HG03439 (cell line): ENCODE results near the gene IGFLR1.
"Not testable (repeated sequence)": the region's sequence is repeated elsewhere in the genome, so short reads cannot be mapped to it uniquely, and the experiment has no call there.

Source experiments
- ATAC-seq: cut with Tn5 transposase; IDR thresholded peaks from one replicate; pipeline ENCODE4 v1.9.1; 2021; ENCODE audit warnings: mild to moderate bottlenecking, moderate library complexity; ENCODE audit not compliant: unreplicated experiment

The IGFLR1 gene

DNA sequence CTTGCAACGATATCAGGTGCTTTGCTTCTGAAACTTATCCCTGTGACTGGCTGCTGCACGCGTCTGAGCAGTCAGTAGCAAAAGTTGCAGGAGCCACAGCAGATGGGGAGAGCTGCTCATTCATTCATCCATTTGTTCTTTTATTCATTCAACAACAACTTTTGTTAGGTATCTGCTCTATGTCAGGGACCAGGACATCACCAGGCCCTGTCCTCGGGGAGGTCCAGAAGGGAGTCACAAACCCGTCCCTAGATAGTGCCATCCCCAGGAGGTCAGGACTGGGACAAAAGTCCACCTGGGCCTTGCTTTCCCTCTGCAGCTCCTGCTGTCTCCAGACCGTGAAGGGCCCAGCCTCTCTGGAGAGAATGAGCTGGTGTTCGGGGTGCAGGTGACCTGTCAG is 35.7 kb upstream of the IGFLR1 start:
- ATAC-seq, result no peak

DNA sequence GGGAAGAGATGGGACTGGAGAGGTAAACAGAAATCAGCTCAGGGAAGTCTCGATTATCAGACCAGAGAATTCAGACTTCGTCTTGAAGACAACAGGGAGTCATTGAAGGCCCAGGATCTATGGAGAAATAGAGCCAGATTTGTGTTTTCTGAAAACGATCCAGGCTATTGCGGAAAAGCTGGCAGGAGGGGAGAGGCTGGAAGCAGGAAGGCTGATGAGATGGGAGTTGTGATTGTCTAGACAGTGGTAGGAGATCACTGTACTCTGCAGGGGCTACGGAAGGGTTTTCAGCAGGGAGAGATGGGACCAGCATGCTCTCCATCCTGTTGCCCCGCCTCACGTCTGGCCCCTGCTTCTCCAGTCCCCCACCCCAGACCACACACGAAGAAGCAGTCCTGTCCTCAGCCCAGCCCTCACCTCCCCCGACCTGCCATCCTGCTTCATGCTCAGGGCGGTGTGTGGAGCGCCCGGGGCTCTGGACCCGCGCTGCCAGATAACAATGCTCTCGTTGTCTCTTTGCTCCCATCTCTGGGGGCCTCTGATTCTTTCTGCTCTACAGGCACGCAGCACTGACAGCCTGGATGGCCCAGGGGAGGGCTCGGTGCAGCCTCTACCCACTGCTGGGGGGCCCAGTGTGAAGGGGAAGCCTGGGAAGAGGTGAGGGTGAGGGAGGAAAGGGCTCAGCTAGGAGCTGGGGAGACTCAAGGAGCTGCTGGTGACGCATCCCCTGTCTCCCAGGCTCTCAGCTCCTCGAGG is 35.0 kb upstream of the IGFLR1 start:
- ATAC-seq, result no peak

DNA sequence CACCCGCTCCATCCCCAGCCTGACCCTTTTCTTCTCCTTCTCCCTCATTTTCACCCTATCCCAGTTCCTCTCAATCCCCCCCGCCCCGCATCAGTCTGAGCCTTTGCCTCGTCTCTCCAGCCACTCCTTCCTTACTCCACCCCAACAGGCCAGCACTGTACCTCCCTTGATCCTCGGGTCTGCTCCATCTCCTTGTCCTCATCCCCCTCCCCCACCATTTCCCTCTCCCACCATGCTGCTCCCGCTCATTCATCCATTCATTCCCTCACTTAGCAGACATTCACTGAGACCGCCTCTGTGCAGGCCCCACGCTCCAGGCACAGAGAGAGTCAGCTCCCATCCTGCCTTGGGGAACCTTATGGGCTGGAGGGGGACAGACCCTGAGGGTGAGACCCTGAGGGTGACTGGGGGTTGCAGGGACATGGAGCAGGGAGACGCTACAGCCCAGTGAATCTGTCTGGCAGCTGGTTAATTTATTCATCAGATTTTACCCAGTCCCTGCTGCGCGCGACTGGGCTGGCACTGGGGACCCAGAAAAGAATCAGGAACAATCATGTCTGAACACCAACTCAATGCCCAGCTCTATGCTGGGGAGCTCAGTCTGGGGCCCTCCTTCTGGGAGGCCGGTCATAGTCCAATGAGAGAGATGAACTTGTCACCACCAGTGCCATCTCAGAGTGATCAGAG is 34.0 kb upstream of the IGFLR1 start:
- ATAC-seq, result no peak

DNA sequence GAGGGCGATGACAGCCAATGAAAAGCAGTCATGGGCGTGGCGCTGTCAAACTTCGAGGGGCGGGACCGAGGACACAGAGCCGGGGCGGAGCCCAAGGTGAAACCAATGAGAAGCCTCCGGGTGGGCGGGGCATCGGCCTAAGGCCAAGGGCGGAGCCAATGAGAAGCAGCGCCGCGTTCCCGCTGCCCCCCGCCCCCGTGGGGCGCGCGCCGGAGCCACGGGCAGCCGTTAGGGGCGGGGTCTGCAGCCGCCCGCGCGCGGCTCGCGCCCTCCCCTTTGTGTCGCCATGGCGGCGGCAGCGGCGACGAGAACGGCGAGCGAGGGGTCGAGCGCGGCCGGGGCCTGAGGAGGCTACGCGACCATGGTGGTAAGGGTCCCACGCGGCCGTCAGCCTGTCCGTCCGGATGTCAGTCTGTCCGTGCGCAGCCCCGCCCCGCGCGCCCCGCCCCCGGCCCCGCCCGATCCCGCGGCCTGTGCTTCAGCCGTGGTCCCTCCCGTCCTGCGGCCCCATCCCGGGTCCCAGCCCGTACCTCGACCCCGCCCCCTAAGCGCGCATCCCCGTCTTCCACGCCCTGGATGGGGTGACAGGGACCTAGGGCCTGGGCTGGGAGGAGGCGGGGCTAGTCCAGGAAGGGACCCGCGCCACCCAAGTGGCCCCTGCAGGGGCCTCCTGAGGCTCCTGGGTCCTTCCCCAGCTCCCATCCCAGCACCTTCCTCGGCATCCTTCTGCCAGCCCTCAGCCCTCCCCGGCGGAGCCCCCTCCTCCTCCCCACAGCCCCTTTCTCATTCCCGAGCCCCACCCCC is 33.2 kb upstream of the IGFLR1 start, which contains the start of gene ARHGAP33:
ARHGAP33 (plus strand) TSS at position 267 of the 804 bp plus-strand sequence; CDS start at position 362, 95 bp downstream.
- peak; percentile 95 for ATAC-seq

DNA sequence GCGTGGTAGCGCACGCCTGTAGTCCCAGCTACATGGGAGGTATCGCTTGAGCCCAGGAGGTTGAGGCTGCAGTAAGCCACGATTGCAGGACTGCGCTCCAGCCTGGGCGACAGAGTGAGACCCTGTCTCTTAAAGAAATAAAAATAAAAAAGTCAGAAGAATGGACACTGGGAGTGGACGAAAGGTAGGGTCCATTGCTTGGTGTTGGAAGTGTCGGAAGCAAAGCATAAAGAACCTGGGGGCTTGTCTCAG is 32.7 kb upstream of the IGFLR1 start:
- no peak for ATAC-seq

DNA sequence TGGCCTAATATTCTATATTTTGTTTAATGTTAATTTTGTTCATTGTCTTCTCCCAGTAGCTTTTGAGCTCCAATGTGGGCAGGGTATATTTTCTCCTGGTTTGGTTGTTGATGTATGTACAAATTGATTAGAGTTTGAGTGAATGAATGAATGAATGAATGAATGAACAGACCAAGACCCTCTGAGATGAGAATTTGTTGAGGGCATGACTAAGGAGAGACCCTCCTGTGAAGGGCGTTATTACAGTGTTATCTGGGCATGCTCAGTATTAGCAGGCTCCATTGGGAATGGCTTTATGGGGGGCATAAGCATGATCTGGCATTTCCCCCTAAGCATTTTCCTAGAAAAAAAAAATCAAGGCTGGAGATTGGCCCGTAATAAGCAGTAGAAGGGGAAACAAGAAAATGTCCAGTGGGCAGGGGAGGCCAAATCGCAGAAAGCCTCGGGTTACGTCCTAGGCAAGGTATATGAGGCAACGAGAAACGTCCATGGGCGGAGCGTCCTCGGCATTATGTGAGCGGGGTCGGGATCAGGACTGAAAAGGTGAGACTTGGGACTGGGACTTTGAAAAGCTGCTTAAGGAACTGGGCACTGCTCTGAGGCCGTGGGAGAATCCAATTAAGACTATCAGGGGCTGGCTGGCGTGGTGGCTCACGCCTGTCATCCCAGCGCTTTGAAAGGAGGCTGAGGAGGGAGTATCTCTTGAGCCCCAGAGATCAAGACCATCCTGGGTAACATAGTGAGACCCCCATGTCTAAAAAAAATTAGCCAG is 32.2 kb upstream of the IGFLR1 start:
- ATAC-seq, result no peak

DNA sequence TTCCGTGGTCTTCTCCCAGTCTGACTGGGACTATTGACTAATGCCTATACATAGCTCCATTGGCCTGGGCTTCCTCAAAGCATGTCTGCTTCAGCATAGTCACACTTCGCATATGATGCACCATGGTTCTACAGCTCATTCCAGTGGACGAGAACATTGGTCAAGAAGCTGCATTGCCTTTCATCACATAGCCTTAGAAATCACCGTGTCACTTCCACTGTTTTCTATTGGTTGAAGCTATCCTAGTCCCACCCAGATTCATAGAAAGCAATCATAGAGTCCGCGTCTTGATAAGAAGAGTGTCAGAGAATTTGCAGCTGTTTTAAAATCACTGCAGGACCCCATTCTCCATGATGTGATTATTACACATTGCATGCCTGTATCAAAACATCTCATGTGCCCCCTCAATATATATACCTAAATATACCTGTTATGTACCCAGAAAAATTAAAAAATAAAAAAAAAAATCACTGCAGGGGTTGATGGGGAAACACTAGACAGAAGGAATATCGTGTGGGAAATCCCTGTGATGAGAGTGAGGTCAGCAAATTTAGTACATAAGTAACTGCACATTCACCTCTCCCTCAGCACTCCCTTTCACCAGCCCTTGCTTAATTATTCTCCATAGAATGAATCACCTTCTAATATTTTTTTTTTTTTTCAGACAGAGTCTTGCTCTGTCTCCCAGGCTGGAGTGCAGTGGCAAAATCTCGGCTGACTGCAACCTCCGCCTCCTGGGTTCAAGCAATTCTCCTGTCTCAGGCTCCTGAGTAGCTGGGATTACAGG is 31.0 kb upstream of the IGFLR1 start:
- no peak for ATAC-seq

DNA sequence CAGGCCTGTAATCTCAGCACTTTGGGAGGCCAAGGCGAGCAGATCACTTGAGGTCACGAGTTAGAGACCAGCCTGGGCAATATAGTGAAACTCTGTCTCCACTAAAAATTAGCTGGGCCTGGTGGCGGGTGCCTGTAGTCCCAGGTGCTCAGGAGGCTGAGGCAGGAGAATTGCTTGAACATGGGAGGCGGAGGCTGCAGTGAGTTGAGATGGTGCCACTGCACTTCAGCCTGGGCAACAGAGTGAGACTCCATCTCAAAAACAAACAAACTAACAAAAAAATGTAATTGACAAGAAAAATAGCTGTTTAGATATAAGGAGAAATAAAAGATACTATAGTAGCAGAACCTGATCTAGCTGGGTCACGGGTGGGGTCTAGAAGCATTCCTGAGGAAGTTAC is 30.1 kb upstream of the IGFLR1 start:
- ATAC-seq, result not testable (repeated sequence)

DNA sequence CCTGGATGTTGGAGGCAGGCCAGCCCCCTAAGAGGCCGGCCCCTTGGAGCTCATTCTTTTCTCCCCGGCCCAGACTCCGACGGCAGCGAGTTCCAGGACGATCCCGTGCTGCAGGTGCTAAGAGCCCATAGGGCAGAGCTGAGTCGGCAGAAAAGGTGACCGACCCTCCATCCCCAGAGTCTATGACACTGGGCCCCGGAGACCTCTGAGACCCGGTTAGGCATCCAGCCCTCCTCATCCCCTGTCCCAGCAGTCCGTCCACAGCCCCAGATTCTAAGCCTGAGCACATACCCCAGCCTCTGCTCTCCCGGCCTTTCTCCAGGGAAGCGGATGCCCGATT is 25.8 kb upstream of the IGFLR1 start:
- no peak for ATAC-seq

DNA sequence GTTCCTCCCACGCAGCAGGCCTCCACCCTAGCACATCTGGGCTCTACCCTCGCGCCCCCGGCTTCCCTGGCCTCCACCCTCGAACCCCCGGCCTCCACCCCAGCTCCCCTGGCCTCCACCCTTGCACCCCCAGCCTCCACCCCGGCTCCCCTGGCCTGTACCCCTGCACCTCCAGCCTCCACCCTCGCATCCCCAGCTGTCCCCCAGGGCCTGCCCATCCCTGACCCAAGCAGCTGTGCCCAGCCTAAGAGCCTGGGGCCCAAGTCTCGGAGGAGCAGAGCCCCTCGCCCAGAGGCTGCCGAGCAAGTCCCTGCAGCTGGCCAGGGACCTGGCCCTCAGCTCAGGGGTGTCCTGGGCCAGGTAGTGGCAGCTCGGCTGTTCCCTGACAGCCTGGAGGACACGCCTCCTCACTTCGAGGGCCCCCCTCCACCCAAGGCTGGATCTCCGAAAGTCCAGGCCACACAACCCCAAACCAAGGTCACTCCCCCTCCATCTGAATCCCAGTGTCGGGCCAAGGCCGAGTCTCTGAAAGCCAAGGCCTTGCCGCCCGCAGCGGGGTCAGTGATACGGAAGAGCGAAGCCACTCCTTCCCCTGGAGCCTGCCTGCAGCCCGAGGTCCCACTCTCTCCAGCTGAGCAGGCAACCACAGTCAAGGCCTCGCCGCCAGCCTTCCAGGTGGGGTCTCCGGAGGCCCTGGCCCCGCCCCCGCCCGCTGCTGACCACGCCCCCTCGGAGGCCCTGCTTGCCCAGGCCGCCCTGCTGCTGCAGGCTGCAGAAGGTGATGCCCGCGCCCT is 25.2 kb upstream of the IGFLR1 start:
- no peak for ATAC-seq

DNA sequence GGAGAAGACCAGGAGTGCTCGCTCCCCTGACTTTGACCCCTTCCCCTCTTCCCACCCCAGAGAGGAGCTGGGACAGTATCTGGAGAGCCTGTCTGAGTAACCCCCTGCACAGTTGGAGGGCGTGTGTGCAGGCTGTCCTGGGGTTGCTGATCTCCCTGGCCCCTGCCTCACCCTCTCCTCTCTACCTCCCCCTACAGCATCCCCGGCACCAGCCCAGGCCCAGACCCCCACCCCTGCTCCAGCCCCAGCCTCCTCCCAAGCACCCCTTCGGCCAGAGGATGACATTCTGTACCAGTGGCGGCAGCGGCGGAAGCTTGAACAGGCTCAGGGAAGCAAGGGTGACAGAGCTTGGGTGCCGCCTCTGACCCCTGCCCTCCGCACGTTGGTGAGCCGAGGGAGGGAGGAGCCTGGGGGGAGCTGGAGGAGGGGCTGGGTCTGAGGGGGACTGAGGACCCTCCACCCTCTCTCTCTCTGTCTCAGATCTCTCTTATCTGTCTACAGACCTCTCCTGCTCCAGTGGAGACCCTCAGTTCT is 24.4 kb upstream of the IGFLR1 start:
- no peak for ATAC-seq

DNA sequence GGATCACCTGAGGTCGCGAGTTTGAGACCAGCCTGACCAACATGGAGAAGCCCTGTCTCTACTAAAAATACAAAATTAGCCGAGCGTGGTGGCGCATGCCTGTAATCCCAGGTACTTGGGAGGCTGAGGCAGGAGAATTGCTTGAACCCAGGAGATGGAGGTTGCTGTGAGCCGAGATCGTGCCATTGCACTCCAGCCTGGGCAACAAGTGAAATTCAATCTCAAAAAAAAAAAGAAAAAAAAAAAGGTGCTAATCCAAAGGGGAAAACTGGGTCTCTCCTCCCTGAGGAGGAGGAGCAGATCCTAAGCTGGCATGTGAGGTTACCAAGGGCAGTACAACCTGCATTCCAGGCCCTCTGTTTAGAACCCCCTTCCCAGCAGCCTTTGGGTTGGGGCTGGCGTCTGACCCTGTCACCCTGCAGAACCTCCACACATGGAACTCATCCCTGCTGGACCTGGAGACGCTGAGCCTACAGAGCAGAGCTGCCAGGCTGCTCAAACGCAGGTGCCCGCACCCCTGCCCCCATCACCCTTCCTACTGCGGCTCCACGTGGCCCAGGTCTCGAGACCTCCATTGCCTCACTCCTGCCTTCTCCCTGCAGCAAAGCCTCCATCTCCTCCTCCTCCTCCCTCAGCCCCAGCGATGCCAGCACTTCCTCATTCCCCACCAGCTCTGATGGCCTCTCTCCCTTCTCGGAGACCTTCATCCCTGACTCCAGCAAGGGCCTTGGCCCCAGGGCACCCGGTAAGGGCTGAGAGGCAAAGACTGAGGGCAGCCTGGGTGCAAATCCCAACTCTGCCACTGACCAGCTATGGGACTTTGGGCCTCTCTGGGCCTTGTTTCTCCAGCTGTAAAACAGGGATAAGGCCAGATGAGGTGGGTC is 22.4 kb upstream of the IGFLR1 start:
- no peak for ATAC-seq

DNA sequence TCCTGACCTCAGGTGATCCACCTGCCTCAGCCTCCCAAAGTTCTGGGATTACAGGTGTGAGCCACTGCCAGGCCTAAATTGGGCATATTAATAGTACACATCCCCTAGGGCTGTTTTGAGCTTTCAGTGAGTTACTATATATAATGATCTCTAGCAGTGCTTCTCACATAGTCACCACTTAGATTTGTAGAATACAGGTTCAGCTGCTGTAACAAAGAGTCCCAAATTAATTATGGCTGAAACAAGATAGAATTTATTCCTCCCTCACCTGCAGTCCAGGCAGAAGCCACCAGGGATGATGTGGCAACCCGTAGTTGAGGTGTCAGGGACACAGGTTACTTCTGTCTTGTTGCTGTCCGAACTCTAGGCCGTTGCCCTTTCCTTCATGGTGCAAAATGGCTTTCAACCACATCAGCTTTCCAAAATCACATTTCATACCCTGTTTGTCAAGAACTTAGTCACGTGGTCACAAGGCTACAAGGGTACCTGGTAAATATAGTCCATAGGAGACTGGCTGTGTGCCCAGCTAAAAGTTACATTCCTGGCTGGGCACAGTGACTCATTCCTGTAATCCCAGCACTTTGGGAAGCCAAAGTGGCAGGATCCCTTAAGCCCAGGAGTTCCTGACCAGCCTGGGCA is 18.6 kb upstream of the IGFLR1 start:
- no peak for ATAC-seq

DNA sequence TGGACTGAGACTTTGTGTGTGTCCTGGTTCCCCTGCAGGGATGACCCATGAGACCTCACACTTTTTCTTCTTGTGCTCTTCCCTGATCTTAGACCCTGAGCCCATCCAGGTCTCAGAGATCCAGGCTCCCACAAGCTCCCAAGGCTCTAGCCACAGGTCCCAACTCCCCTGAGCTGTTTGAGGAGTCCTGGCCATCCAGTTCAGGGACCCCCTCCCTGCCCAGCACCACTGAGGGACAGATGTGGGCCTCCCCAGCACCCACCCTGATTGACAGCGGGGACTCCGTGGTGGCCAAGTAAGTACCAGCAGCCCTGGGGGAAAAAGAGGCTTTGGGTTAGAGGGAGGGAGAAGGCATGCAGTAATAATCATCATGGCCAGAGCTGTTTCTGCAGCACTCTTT is 17.4 kb upstream of the IGFLR1 start:
- no peak for ATAC-seq

DNA sequence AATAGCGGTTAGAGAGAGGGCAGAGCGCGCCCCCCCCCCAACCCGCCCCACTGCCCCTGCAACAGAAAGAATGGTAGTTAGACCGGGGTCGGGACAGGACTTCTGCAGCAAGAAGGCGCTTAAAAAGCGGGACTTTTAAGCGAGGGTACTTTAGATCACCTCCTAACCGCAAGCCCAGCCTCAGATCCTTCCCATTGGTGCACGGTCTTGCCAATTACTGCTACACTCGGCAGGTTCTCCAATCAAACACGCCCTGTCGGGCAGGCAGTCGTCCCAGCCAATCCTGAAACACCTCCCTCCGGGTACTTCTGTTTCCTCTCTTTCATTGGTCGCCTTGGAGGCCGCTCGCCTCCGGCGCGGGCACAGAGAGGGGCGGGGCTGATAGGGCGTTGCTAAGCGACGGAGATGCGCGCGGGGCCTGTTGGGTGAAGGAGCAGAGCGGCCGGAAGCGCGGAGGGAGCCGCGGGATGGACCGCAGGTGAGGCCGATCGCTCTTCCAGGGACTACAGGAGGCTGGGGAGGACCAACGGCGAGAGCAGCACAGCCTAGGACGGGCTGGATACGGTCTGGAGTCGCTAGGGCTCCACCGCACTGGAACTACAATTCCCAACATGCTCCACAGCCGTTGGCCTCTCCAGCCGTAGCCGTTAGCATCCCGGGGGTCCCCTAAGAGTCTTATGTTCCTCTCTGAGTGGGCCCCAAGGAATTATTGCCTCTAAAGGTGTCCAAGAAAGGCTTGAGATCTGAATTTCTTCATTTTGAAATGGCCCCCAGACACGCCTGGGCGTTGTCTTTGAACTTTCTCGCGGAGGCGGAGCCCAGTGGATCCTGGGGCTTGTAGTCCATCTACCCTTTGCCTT is 15.7 kb upstream of the IGFLR1 start, which contains the start of gene PROSER3:
PROSER3 (plus strand) TSS at position 428 of the 860 bp plus-strand sequence; CDS start at position 468, 40 bp downstream.
- ATAC-seq, result peak; percentile 92

DNA sequence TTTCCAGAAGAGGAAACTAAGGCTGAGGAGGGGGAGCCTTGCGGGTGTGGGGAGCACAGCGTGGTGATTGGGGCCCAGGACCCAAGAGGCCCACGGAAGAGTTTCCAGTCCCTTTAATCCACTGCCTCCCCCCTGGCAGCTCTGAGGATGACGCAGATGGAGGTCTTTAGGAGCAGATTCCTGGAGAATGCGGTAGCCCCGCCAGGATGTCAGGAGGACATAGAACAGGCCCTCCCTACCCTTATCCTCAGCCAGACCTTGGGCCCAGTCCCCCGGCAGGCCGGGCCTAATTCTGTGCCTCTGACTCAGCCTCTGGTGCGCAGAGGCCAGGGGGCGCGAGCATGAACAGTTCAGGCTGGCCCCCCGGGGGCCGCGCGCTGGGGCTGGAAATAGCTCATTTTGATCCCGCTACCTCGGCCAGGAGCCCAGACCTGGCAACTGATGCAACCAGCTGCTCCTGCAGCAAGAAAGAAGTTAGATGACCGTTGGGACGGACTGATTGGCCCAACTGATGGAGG is 15.0 kb upstream of the IGFLR1 start:
- ATAC-seq, result peak; percentile 1
